ENCODE measurements around the gene EFHC1. TPM values are rescaled to one million over a fixed set of nuclear protein-coding genes. Genes with fewer than 3 reads are reported as not detected.

EFHC1 gene
- total and polyA plus RNA-seq, 2 of the 13 experiments (the other 11 are each of a cell fraction or from before 2014, with no cell fraction given), result 23.4 to 29.5 TPM

DNA sequence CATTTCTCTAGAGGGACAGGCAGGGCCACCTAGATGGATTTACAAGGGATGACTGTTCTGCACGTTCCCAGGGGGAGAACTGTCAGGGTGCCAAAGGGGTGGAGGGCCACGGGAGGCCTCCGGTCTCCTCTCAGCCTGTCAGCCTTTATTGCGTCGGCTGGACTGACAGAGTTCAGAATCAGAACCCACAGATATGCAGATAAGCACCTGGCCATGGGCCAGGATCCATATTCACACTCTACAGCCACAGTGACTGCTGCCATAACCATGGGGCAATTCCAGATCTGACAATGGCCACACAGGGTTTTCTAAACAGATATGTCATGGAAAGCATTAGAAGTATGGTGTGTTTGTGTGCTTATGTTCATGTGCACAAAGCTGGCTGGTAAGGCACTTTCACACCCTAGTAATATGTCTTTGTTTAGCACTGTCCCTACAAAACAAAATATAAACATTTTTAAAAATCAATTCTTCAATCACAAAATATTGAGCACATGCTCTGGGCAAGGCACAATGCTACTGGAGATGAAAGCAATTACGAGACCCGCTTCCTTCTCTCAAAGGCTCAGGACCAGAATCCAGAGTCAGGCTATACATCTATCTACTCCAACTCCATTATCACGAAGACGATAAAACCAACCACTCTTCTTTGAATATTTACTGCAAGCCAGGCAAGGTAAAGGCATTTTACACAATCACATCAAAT lies 127.7 kb downstream of the EFHC1 start (continued):
- TF ChIP-seq, protein P1, sequence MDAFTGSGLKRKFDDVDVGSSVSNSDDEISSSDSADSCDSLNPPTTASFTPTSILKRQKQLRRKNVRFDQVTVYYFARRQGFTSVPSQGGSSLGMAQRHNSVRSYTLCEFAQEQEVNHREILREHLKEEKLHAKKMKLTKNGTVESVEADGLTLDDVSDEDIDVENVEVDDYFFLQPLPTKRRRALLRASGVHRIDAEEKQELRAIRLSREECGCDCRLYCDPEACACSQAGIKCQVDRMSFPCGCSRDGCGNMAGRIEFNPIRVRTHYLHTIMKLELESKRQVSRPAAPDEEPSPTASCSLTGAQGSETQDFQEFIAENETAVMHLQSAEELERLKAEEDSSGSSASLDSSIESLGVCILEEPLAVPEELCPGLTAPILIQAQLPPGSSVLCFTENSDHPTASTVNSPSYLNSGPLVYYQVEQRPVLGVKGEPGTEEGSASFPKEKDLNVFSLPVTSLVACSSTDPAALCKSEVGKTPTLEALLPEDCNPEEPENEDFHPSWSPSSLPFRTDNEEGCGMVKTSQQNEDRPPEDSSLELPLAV (CRISPR knock-in tag; conservative IDR thresholded peaks at IDR 0.05; ENCODE audit: low read depth), result no peak
- TF ChIP-seq TEAD2 (CRISPR knock-in tag; IDR thresholded peaks at IDR 0.05) (no peak), CC2D1A (CRISPR knock-in tag; IDR thresholded peaks at IDR 0.05) (no peak), MIXL1 (CRISPR knock-in tag; IDR thresholded peaks at IDR 0.05) (peak; percentile 24; the same call in 1 of the 2 replicates), ZZZ3 (CRISPR knock-in tag; IDR thresholded peaks at IDR 0.05; ENCODE audit: borderline replicate concordance) (no peak), ZNF484 (CRISPR knock-in tag; IDR thresholded peaks at IDR 0.05; ENCODE audit: borderline replicate concordance, low read depth) (no peak), NFYB (CRISPR knock-in tag; IDR thresholded peaks at IDR 0.05) (0 out of 2 replicates have a peak, but pooled peaks have one; percentile 15), TOE1 (CRISPR knock-in tag; IDR thresholded peaks at IDR 0.05) (no peak), RFX1 (IDR thresholded peaks at IDR 0.05) (no peak), CBX2 (IDR thresholded peaks at IDR 0.05; ENCODE audit: low read depth, low read length) (no peak), CBX2 (CRISPR knock-in tag; IDR thresholded peaks at IDR 0.05; ENCODE audit: low read depth) (no peak), ZNF451 (CRISPR knock-in tag; IDR thresholded peaks at IDR 0.05) (peak; percentile 75; the same call in 1 of the 2 replicates), MTA1 (CRISPR knock-in tag; IDR thresholded peaks at IDR 0.05; ENCODE audit: borderline replicate concordance) (peak; percentile 75), ZNF616 (CRISPR knock-in tag; IDR thresholded peaks at IDR 0.05; ENCODE audit: low read depth) (no peak), GATAD1 (CRISPR knock-in tag; IDR thresholded peaks at IDR 0.05) (no peak), NFE2L2 (IDR thresholded peaks at IDR 0.05; ENCODE audit: low read length) (no peak), DPF2 (CRISPR knock-in tag; IDR thresholded peaks at IDR 0.05; ENCODE audit: borderline replicate concordance, low read depth) (no peak), ZFP1 (CRISPR knock-in tag; IDR thresholded peaks at IDR 0.05) (no peak), ZFY (CRISPR knock-in tag; IDR thresholded peaks at IDR 0.05) (peak; percentile 20; the same call in 1 of the 2 replicates), ZNF121 (CRISPR knock-in tag; IDR thresholded peaks at IDR 0.05) (no peak), ZNF430 (CRISPR knock-in tag; IDR thresholded peaks at IDR 0.05) (0 out of 2 replicates have a peak, but pooled peaks have one; percentile 47), PAWR (CRISPR knock-in tag; IDR thresholded peaks at IDR 0.05; ENCODE audit: borderline replicate concordance) (no peak), GTF2F1 (IDR thresholded peaks at IDR 0.05; ENCODE audit: low read length) (no peak), ZNF549 (CRISPR knock-in tag; IDR thresholded peaks at IDR 0.05) (no peak)
- TF ChIP-seq, protein P2, sequence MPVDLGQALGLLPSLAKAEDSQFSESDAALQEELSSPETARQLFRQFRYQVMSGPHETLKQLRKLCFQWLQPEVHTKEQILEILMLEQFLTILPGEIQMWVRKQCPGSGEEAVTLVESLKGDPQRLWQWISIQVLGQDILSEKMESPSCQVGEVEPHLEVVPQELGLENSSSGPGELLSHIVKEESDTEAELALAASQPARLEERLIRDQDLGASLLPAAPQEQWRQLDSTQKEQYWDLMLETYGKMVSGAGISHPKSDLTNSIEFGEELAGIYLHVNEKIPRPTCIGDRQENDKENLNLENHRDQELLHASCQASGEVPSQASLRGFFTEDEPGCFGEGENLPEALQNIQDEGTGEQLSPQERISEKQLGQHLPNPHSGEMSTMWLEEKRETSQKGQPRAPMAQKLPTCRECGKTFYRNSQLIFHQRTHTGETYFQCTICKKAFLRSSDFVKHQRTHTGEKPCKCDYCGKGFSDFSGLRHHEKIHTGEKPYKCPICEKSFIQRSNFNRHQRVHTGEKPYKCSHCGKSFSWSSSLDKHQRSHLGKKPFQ (CRISPR knock-in tag; IDR thresholded peaks at IDR 0.05; ENCODE audit: insufficient replicate concordance), result peak; percentile 81
- TF ChIP-seq, protein P3, sequence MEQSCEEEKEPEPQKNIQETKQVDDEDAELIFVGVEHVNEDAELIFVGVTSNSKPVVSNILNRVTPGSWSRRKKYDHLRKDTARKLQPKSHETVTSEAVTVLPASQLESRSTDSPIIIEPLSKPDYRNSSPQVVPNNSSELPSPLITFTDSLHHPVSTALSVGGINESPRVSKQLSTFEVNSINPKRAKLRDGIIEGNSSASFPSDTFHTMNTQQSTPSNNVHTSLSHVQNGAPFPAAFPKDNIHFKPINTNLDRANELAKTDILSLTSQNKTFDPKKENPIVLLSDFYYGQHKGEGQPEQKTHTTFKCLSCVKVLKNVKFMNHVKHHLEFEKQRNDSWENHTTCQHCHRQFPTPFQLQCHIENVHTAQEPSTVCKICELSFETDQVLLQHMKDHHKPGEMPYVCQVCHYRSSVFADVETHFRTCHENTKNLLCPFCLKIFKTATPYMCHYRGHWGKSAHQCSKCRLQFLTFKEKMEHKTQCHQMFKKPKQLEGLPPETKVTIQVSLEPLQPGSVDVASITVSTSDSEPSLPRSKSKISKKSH (CRISPR knock-in tag; IDR thresholded peaks at IDR 0.05; ENCODE audit: borderline replicate concordance), result no peak
- TF ChIP-seq, protein P4, sequence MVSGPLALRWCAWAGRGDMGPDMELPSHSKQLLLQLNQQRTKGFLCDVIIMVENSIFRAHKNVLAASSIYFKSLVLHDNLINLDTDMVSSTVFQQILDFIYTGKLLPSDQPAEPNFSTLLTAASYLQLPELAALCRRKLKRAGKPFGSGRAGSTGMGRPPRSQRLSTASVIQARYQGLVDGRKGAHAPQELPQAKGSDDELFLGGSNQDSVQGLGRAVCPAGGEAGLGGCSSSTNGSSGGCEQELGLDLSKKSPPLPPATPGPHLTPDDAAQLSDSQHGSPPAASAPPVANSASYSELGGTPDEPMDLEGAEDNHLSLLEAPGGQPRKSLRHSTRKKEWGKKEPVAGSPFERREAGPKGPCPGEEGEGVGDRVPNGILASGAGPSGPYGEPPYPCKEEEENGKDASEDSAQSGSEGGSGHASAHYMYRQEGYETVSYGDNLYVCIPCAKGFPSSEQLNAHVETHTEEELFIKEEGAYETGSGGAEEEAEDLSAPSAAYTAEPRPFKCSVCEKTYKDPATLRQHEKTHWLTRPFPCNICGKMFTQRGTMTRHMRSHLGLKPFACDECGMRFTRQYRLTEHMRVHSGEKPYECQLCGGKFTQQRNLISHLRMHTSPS (CRISPR knock-in tag; IDR thresholded peaks at IDR 0.05; ENCODE audit: low read depth), result no peak
